Nucleus accumbens (tissue), 56 donors: Measurements from ENCODE around the gene GPR152.
"Not testable (repeated sequence)": the region's sequence is repeated elsewhere in the genome, so short reads cannot be mapped to it uniquely, and the experiment has no call there.

Experiments
- DNase-seq, 56 donors: peaks; one replicate each; lab custom pipeline; 2025; lab: John Stamatoyannopoulos, UW

GPR152 gene

DNA sequence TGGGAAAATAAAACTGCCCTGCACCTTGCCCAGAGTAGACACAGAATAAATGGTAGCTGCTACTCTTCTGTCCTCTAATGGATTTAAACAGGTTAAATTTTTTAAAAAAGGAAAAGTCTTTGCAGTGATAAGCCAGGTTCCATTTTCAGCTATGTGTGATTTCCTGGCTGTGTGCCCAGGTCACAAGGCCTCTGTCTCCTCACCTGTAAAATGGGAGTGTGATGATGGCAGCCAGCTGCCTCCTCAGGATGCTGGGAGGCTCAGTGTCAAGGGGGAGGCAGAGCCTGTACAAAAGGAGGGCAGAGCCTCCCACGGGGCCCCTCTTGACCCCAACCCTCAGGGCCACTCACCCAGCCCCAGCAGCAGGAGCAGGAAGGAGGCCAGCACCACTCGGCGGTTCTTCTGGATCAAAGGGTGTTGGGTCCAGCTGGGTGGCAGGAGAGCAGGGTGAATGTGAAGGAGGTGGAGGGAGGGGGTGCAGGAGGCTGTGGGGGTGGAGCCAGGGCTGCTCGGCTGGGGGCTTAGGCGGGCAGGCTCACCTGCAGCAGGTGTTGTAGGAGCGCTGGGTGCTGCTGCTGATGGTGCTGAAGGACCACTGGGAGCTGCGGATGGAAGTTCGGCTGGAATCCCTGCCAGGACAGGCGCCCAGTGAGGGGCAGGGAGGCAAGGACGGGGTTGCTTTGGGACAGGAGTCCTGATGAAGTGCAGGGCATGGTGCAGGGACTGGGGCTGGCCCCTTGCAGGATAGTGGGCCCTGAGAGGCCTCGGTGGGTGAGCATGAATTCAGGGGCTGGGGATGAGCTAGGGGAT, 14.6 kb upstream of the GPR152 start:
- DNase-seq, result no peak

DNA sequence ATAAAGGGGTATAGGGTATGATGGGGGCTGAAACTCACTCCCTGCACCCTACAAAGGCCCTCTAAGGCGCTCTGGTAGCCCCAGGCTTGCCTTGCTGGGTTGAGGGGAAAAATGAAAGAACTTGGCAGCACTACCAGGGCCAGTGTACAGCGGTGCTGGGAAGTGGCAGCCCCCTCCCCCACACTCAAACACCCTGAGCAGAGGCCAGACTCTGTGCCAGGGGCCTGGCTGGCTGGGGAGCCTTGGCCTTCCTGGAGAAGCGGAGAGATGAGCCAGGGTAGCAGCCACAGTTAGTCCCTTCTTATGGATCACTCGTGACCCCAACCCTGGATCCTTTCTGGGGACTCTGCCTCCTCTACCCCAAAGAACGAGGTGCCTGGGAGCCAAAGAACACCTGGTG, 13.8 kb upstream of the GPR152 start:
- peak in 7 of 56 donors; percentile 14 to 39 (median 24) for DNase-seq

DNA sequence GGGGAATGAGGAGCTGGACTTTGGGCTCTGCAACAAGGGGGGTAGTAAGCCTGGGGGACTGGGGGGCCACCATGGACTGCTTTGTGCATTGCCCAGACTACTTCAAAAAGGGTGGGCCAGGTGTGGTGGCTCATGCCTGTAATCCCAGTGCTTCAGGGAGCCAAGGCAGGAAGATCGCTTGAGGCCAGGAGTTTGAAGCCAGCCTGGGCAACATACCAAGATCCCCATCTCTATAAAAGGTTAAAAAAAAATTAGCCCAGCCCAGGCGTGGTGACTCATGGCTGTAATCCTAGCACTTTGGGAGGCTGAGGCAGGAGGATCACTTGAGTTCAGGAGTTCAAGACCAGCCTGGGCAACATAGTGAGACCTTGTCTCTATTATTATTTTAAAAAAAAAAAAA, 13.0 kb upstream of the GPR152 start:
- not testable (repeated sequence) for DNase-seq

DNA sequence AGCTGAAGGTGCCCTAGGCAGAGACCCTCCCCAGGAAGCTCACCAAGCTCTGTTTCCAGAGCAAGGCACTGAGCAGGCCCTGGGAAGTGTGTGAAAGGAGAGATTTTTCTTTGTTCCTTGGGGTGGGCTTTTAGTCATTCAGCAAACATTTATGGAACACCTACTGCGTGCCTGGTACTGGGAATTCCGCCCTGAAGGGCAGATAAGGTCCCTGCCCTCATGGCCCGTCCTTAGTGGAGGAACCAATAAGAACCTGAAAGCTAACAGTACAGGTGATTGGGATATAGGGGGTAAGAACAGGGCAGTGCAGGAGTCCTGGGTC, 12.6 kb upstream of the GPR152 start:
- DNase-seq, result no peak

DNA sequence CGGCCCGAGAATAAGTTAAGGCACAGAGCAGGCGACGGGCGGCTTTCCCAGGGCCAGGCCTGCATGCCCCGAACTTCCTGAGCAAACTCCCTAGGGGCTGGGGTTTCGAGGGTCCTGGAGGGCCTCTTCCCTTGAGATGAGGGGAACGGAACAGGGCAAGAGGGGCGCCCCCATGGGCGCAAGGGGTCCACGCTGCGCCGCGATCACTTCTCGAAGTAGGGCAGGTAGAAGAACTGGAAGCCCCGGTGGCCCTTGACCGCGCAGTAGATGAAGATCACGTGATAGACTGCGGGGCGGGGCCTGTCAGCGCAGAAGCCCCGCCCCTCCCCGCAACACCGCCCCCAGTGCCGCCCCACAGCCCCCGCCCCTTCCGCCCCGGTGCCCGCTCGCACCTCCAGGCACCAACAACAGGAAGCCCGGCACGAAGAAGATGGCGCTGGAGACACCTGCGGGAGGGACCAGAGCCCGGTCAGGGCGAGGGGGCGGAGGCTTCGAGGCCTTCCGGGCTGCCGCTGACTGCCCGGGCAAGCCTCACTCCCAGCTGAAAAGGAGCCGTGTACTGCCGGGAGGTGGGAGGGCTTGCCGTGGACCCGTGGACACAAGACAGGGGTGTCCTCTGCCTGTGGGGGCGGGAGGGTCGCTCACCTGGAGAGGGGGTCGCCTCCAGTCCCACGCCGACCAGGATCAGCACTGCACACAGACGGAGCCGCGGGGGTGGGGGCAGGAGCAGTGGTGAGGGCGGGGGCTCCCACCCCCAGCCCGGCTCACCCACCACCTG, 12.1 kb upstream of the GPR152 start:
- peak in 51 of 56 donors; percentile 22 to 88 (median 68) for DNase-seq

DNA sequence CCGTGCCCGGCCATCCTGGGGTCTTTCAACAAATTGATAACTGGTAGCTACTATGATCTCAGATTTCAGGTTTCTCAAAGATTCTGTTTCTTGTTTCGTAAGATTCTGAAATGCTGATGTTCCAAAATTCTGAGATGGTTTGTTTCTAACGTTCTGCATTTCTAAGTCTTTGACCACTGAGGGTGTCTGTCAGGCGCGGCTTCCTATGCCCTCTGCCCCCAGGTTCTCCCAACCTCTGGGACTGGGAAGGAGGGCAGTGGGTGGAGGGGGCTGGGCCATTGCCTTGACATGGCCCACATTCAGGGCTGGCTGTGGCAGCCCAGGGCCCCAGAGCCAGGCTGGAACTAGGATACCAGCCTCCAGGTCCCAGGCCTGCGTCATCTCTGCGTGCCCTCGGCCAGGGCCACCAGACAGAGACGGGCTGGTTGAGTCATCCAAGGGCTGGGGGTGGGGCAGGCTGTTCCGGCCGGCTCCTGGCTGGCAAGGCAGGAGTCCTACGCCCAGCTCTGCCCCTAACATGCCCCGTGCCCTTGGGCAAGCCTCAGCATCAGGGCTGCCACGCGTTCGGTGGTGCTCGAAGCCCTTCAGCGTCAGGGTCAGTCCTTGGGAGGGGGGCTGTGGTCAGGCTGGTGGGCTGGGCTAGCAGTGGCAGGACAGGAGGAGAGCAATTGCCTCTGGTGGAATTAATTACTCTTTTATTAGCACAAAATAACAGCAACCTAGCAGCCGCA, 11.3 kb upstream of the GPR152 start:
- peak in 15 of 56 donors; percentile 12 to 79 (median 32) for DNase-seq

DNA sequence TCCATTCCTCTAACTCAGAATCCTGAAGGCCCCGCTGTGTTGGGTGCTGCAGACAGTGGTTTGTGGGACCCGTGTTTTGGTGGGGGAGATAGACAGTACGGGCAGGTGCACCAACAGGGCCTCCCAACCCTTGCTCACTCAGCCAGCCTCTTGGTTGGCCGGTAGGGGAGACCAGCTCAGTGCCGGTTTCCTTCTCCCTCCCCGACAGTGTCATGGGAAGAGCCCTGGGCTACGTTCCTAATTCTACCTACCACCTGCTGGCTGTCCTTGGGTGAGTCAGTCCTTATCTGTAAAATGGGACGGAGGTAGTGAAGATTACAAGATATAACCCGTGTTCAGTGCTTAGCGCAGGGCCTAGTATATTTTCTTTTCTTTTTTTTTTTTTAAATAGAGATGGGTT, 10.7 kb upstream of the GPR152 start:
- no peak for DNase-seq

DNA sequence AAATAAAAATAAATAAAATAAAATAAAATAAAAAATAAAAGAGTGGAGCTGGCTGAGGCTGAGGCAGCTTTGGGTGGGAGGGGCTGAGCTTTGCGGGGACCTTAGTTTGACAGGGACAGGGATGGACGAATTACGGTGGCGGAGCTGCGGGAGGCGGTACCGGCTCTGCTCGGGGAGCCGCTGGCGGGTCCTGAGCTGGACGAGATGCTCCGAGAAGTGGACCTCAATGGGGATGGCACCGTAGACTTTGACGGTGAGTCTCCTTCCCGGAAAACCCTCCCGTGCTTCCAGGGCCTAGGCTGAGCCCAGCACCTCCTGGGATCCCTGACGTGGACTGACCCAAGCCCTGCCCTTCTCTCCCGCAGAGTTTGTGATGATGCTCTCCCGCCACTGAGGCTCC, 5.7 kb upstream of the GPR152 start:
- DNase-seq, result no peak

DNA sequence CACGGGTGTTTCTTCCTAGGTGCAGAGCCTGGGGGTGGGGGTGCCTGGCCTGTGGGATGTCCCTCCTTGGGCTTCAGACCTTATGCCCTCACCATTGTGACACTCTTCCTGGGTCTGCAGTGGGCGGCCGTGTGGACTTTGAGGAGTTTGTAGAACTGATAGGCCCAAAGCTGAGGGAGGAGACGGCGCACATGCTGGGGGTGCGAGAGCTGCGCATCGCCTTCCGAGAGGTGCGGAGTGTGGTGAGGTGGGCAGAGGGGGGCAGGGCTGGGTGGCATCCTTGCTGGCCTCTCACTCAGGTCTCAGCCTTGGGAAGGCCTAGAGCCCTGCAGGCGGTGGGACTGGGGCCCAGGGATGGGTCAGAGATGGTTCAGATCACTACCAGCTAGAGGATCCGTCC, 4.9 kb upstream of the GPR152 start:
- DNase-seq, result no peak

DNA sequence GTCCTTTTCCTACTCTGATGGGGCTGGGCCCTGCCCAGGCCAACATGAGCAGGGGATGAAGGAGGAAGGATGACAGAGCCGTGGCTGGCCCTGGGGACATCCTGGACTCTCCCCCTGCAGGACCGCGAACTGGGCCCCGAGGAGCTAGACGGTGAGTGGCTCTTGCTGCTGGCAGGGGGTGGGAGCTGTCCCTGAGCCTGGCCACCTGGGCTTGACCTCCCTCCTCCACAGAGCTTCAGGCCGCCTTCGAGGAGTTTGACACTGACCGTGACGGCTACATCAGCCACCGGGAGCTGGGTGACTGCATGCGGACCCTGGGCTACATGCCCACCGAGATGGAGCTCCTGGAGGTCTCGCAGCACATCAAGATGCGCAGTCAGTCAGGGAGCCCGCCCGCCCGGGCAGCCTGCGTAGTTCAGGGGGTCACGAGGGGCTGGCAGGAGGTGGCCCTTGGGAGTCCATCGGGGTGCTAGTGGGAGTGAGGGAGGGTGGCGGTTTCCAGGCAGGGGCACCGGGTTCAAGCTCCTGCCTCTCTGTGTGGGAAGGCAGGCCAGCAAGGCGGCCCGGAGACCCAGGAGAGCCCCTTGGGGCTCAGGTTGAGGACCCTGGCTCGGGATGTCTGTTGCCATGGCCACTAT, 3.7 kb upstream of the GPR152 start:
- DNase-seq, result no peak

DNA sequence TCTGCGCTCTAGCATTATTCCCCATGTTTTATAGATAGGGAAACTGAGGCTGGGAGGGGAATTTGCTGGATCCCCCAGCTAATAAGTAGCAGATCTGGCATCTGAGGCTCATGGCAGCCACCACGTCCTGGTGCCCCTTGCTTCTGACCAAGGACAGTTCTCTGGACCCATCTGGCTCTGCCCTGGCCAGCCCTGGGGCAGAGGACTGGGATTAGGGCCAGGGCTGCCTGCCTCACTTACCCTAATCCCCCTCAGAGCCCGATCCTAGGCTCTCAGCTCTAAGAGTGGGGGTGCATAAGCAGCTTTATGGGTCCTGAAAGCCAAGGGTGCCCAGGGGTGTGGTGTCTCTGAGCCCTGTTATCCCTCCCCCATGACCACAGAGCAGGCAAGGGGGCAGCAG, 2.5 kb upstream of the GPR152 start, which contains the start of gene CABP4:
Gene CABP4, plus strand, starts transcription at position 301 of the 400 bp plus-strand sequence. Its CDS starts 70 bp downstream, at position 371.
- no peak for DNase-seq

DNA sequence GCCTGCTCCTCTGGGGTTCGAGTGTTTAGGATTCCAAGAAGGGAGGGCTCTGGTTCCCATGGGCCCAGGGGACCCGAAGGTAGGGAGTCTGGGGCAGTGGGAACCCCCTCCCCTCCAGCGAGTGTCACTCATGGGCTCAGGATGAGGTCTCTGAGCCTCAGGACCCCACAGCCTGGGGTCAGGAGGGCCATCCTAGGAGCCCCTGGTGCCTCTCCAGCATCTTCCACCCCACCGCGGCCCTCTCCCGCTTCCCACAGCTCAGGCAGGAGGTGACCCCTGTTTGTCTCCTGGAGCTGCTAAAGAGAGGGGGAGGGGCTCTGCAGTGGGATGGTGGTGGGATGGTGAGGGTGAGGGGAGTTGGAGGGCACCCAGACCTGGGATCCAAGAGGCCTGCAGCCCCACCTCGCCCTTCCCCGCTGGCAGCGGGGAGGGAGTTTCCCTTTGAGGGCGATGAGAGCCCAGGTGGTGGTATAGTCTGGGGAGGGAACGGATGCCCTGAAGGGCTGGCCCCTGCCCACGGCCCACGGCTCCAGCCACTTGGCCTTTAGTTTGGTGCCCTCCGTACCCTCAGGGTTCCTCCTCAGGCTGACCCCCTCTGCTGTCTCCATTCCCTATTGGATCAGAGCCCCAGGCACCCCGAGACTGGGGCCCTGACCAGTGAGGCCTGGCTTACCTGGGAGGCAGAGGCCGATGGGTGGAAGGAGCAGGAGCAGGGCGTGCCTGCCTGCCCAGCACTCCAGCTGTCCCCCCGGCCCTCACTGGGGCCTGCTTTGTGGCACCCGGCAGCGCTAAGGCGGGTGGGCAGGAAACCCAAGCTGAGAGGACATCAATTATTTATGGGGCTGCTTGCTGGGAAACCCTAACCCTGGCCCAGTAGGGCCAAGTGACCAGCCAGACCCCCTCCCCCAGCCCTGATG, 1.5 kb upstream of the GPR152 start:
- DNase-seq, result no peak

DNA sequence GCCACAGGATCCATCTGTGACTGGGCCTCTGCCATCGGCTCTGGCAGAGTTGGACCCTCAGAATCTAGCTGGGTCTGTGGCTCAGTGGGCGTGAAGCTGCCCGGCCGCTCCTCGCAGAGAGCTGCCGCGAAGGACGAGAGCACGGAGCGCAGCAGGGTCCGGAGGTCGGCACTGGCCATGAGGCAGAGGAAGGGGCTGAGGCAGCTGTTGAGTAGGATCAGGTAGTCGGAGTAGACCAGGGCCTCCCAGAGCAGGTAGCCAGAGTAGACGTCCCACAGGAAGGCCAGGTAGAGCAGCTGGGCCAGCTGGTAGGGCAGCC, 912 bp downstream of the GPR152 start:
- no peak for DNase-seq

DNA sequence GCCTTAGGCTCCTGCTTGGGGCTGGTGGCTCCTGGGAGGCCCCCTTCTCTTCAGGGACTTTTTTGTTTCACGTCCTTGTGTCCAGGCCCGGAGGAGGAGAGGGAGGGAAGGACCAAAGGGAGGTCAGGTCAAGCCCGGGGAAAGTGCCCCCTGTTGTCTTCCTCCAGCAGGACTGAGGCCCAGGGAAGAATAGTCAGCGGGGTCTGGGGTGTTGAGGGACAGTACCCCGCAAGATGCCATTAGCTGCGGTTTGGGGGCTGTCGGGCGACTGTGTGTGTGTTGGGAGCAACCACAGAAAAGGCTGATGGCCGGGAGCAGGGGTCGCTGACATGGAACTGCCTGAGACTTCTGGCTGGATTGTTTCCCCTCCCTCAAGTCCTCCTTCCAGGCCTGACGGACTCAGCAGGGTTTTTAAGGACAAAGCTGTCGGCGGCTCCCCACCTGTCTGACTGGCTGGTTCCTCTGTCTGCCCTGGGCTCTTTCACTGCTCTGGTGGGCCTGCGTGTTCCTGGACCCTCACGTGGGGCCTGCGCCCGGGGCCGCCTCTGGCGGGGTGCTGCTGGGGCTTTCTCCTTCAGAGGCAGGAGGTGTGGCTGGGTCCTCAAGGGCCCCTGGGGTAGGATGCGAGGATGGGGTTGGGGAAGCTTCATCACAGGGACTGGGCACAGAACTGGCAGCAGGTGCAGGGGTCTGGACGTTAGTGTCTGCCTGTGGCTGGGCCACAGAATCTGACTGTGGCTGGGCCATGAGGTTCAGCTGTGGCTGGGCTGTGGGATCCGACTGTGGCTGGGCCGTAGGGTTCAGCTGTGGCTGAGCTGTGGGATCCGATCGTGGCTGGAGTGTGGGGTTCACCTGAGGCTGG, 1.5 kb downstream of the GPR152 start:
- no peak for DNase-seq

DNA sequence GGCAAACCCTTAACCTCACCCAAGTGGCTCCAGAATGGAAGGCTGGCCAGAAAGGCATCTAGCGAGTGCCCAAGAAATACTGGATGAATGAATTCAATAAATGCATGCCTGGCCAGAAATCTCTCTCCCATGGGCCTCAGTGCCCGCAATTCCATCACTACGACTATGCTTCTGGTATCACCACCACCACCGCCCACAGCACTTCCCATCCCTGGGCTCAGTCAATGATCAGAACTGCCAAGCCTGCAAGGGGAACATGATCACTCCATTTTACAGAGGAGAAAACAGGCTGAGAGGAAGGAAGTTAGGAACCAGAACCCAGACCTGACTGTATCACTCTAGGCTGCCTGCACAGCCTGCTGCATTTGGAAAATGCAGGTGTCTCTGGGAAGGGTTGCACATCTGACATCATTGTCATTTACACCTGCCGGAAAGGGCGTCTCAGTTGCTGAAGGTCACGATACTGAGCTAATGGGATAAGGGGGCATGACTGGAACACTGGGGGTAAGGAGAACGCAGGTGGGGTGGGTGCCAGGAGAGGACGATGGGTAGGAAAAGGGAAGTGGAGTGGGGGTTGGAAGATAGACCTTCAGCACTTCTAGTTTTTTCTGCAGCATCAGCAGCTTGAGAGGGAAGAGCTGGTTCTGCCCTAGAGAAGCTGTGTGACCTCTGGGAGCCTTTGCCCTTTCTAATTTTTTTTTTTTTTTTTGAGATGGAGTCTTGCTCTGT, 3.2 kb downstream of the GPR152 start:
- peak in 1 of 56 donors; percentile 7 for DNase-seq

DNA sequence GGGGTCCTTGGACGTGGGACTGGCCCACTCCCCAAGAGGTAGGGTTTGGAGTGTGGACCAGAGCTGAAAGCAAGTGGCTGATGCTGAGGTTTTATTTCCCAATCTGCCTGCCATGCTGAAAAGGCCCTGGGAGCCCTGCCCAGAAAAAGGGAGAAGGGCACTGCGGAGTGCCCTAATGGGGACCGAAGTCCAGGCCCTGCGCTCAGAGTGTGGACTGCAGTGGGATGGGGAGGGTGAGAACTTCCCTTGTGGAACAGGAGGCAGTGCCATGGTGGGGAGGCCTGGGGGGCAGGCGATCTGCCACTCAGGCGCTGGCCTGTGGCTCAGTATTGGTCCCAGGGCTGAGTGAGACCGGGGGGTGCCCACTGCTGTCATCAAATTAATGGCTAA, 4.3 kb downstream of the GPR152 start:
- DNase-seq, result no peak

DNA sequence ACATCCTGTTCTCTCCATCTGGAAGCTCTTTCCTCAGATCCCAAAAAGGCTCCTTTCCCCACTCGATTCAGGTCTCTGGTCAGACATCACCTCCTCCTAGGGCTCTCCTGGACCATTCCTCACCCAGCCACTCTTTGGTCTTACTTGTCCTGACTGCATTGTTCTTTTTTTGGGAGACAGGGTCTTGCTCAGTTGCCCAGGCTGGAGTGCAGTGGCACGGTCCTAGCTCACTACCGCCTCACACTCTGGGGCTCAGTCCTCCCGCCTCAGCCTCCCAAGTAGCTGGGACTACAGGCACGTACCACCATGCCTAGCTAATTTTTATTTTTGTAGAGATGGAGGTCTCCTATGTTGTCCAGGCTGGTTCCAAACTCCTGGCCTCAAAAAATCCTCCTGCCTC, 7.0 kb downstream of the GPR152 start:
- no peak for DNase-seq
